HCT116 (cell line): ENCODE measurements around the gene SHCBP1L.

Source experiments
- CBX3 ChIP-seq: IDR thresholded peaks from 2 replicates; pipeline ENCODE4 v1.6.1; 2012; ENCODE audit warnings: low read depth
- CEBPB ChIP-seq: IDR thresholded peaks from 2 replicates; pipeline ENCODE4 v1.6.1; 2012; ENCODE audit warnings: low read depth
- ELF1 ChIP-seq: IDR thresholded peaks from 2 replicates; pipeline ENCODE4 v1.6.1; 2012; ENCODE audit warnings: low read depth, borderline replicate concordance
- EZH2 ChIP-seq: fragments of 200-600 bp; sonication (generic); IDR thresholded peaks from 2 replicates; pipeline ENCODE4 v1.6.1; 2017; ENCODE audit warnings: antibody characterized with exemption, mixed run types
- EZH2phosphoT487 ChIP-seq: fragments of 200-600 bp; IDR thresholded peaks from 2 replicates; pipeline ENCODE4 v1.6.1; 2018; ENCODE audit warnings: antibody characterized with exemption, borderline replicate concordance
- FOSL1 ChIP-seq: IDR thresholded peaks from 2 replicates; pipeline ENCODE4 v1.6.1; 2012; ENCODE audit warnings: low read depth
- POLR2A ChIP-seq: IDR thresholded peaks from 2 replicates; pipeline ENCODE4 v1.7.0; 2011; ENCODE audit warnings: borderline replicate concordance; ENCODE audit not compliant: insufficient read depth, insufficient read length; ENCODE audit errors: extremely low read depth
- POLR2AphosphoS5 ChIP-seq: IDR thresholded peaks from 2 replicates; pipeline ENCODE4 v1.6.1; 2011; ENCODE audit warnings: mild to moderate bottlenecking, low read depth, low read length, moderate library complexity
- SIN3A ChIP-seq: IDR thresholded peaks from 2 replicates; pipeline ENCODE4 v1.6.1; 2012; ENCODE audit warnings: low read depth
- YY1 ChIP-seq: IDR thresholded peaks from 2 replicates; pipeline ENCODE4 v1.6.1; 2011; ENCODE audit warnings: low read length, low read depth, moderate library complexity, mild to moderate bottlenecking; ENCODE audit not compliant: insufficient replicate concordance; ENCODE audit errors: extremely low read depth
- ZNF274 ChIP-seq: fragments of 200-500 bp; sonication (Bioruptor generic); IDR thresholded peaks from 2 replicates; pipeline ENCODE4 v1.6.1; 2014; ENCODE audit warnings: mild to moderate bottlenecking, low read depth, low read length, inconsistent platforms
- TF ChIP-seq, protein P1 (sequence below), 3 experiments: fragments of 200-600 bp in 1 of 3; sonication (generic) in 1 of 3; IDR thresholded peaks in 2 of 3; conservative IDR thresholded peaks in 1 of 3; 2 replicates each; pipeline ENCODE4 v1.5.1; 2012 to 2017; ENCODE audit warnings: low read depth in 2 of 3, low read length in 2 of 3, antibody characterized with exemption in 1 of 3, borderline replicate concordance in 1 of 3, control low read depth in 1 of 3, mild to moderate bottlenecking in 1 of 3, mixed read lengths in 1 of 3, mixed run types in 1 of 3, moderate library complexity in 1 of 3; ENCODE audit not compliant: insufficient read depth in 1 of 3
- TF ChIP-seq, protein P2 (sequence below): IDR thresholded peaks from 2 replicates; pipeline ENCODE4 v1.6.1; 2012
- TF ChIP-seq, protein P3 (sequence below): IDR thresholded peaks from 2 replicates; pipeline ENCODE4 v1.6.1; 2012; ENCODE audit warnings: low read depth

DNA sequence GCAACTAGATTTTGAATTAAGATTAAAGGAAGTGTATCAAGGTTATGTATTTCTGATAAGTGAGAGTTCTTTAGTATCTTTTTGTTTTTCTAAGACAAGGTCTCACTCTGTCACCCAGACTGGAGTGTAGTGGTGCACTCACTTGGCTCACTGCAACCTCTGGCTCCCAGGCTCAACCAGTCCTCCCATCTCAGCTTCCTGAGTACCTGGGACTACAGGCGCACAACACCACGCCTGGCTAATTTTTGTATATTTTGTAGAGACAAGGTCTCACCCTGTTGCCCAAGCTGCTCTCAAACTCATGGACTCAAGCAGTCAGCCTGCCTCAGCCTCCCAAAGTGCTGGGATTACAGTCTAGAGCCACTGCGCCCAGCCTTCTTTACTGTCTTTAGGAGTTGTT lies 80.1 kb downstream of the SHCBP1L start:
- TF ChIP-seq EZH2 (no peak), ELF1 (no peak), POLR2A (no peak), FOSL1 (no peak), ZNF274 (no peak), YY1 (no peak), CBX3 (no peak), CEBPB (no peak), POLR2AphosphoS5 (no peak), SIN3A (no peak), EZH2phosphoT487 (no peak)
- TF ChIP-seq, protein P1, sequence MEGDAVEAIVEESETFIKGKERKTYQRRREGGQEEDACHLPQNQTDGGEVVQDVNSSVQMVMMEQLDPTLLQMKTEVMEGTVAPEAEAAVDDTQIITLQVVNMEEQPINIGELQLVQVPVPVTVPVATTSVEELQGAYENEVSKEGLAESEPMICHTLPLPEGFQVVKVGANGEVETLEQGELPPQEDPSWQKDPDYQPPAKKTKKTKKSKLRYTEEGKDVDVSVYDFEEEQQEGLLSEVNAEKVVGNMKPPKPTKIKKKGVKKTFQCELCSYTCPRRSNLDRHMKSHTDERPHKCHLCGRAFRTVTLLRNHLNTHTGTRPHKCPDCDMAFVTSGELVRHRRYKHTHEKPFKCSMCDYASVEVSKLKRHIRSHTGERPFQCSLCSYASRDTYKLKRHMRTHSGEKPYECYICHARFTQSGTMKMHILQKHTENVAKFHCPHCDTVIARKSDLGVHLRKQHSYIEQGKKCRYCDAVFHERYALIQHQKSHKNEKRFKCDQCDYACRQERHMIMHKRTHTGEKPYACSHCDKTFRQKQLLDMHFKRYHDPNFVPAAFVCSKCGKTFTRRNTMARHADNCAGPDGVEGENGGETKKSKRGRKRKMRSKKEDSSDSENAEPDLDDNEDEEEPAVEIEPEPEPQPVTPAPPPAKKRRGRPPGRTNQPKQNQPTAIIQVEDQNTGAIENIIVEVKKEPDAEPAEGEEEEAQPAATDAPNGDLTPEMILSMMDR (IDR thresholded peaks at IDR 0.05 in 2 of 3, conservative IDR thresholded peaks at IDR 0.05 in 1 of 3; ENCODE audit: borderline replicate concordance in 1 of 3, insufficient read depth in 1 of 3, low read depth in 2 of 3, low read length in 2 of 3) = no peak
- TF ChIP-seq, protein P2, sequence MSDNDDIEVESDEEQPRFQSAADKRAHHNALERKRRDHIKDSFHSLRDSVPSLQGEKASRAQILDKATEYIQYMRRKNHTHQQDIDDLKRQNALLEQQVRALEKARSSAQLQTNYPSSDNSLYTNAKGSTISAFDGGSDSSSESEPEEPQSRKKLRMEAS = no peak
- TF ChIP-seq, protein P3, sequence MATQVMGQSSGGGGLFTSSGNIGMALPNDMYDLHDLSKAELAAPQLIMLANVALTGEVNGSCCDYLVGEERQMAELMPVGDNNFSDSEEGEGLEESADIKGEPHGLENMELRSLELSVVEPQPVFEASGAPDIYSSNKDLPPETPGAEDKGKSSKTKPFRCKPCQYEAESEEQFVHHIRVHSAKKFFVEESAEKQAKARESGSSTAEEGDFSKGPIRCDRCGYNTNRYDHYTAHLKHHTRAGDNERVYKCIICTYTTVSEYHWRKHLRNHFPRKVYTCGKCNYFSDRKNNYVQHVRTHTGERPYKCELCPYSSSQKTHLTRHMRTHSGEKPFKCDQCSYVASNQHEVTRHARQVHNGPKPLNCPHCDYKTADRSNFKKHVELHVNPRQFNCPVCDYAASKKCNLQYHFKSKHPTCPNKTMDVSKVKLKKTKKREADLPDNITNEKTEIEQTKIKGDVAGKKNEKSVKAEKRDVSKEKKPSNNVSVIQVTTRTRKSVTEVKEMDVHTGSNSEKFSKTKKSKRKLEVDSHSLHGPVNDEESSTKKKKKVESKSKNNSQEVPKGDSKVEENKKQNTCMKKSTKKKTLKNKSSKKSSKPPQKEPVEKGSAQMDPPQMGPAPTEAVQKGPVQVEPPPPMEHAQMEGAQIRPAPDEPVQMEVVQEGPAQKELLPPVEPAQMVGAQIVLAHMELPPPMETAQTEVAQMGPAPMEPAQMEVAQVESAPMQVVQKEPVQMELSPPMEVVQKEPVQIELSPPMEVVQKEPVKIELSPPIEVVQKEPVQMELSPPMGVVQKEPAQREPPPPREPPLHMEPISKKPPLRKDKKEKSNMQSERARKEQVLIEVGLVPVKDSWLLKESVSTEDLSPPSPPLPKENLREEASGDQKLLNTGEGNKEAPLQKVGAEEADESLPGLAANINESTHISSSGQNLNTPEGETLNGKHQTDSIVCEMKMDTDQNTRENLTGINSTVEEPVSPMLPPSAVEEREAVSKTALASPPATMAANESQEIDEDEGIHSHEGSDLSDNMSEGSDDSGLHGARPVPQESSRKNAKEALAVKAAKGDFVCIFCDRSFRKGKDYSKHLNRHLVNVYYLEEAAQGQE = no peak
